Gastroesophageal sphincter (tissue), 3 donors: ENCODE data around the gene XBP1.

Experiments used
- POLR2A ChIP-seq, 2 donors: fragments of 450-650 bp; IDR thresholded peaks; one replicate each; pipeline ENCODE4 v1.6.1; 2017; ENCODE audit warnings: antibody characterized with exemption in 2 of 2, mild to moderate bottlenecking in 2 of 2, moderate library complexity in 1 of 2
- TF ChIP-seq, protein P1 (sequence below), 4 experiments: fragments of 200-600 bp in 2 of 4; fragments of 450-650 bp in 2 of 4; sonication (generic) in 1 of 4; IDR thresholded peaks; one replicate each; pipeline ENCODE4 v1.5.1; 2017 to 2019; ENCODE audit warnings: antibody characterized with exemption in 4 of 4, mild to moderate bottlenecking in 2 of 4, moderate library complexity in 2 of 4

GRCh38 chr22:28821452-28821851, 21.1 kb upstream of the XBP1 start:
- TF ChIP-seq, protein P1, sequence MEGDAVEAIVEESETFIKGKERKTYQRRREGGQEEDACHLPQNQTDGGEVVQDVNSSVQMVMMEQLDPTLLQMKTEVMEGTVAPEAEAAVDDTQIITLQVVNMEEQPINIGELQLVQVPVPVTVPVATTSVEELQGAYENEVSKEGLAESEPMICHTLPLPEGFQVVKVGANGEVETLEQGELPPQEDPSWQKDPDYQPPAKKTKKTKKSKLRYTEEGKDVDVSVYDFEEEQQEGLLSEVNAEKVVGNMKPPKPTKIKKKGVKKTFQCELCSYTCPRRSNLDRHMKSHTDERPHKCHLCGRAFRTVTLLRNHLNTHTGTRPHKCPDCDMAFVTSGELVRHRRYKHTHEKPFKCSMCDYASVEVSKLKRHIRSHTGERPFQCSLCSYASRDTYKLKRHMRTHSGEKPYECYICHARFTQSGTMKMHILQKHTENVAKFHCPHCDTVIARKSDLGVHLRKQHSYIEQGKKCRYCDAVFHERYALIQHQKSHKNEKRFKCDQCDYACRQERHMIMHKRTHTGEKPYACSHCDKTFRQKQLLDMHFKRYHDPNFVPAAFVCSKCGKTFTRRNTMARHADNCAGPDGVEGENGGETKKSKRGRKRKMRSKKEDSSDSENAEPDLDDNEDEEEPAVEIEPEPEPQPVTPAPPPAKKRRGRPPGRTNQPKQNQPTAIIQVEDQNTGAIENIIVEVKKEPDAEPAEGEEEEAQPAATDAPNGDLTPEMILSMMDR (IDR thresholded peaks at IDR 0.05) = no peak
- no peak for TF ChIP-seq POLR2A (IDR thresholded peaks at IDR 0.05)
